ENCODE data around the gene SLC8A1.

The SLC8A1 gene

GRCh38 chr2:40276076-40276475 lies 175.8 kb downstream of the SLC8A1 start:
- no peaks in the 10 kb centered on the region for H3K9me3 ChIP-seq (ENCODE audit: control insufficient read depth, insufficient read depth, low read length)
- H3K4me3 ChIP-seq (ENCODE audit: low read depth, low read length), result no peak overlapping the region
- H3K36me3 ChIP-seq (ENCODE audit: control insufficient read depth, insufficient read depth, low read length), result no peaks in the 10 kb centered on the region
- H3K4me1 ChIP-seq (ENCODE audit: control insufficient read depth, insufficient read depth, low read length), result no peaks in the 10 kb centered on the region
- H3K27me3 ChIP-seq (ENCODE audit: control insufficient read depth, insufficient read depth, low read length), result no peaks in the 10 kb centered on the region
- H3K9ac ChIP-seq (ENCODE audit: low read depth, low read length), result no peak overlapping the region

- Histone ChIP-seq H3K36me3 (ENCODE audit: control insufficient read depth, insufficient read depth, low read length) (no peaks in the 10 kb centered on the region), H3K27me3 (ENCODE audit: control insufficient read depth, insufficient read depth, low read length) (no peaks in the 10 kb centered on the region), H3K9me3 (ENCODE audit: control insufficient read depth, insufficient read depth, low read length) (no peaks in the 10 kb centered on the region), H3K9ac (ENCODE audit: low read depth, low read length) (no peak overlapping the region), H3K4me3 (ENCODE audit: low read depth, low read length) (no peak overlapping the region), H3K4me1 (ENCODE audit: control insufficient read depth, insufficient read depth, low read length) (no peaks in the 10 kb centered on the region)
Observed at GRCh38 chr2:40274270-40274669, 177.6 kb downstream of the SLC8A1 start.

GRCh38 chr2:40273734-40274182 lies 178.1 kb downstream of the SLC8A1 start:
- Histone ChIP-seq H3K9ac (ENCODE audit: low read depth, low read length) (no peak overlapping the region), H3K4me3 (ENCODE audit: low read depth, low read length) (no peak overlapping the region), H3K36me3 (ENCODE audit: control insufficient read depth, insufficient read depth, low read length) (no peaks in the 10 kb centered on the region), H3K4me1 (ENCODE audit: control insufficient read depth, insufficient read depth, low read length) (no peaks in the 10 kb centered on the region), H3K9me3 (ENCODE audit: control insufficient read depth, insufficient read depth, low read length) (no peaks in the 10 kb centered on the region), H3K27me3 (ENCODE audit: control insufficient read depth, insufficient read depth, low read length) (no peaks in the 10 kb centered on the region)

GRCh38 chr2:40271094-40271493 lies 180.8 kb downstream of the SLC8A1 start:
- Histone ChIP-seq H3K9me3 (ENCODE audit: control insufficient read depth, insufficient read depth, low read length) (no peaks in the 10 kb centered on the region), H3K36me3 (ENCODE audit: control insufficient read depth, insufficient read depth, low read length) (no peaks in the 10 kb centered on the region), H3K9ac (ENCODE audit: low read depth, low read length) (no peak overlapping the region), H3K4me1 (ENCODE audit: control insufficient read depth, insufficient read depth, low read length) (no peaks in the 10 kb centered on the region), H3K27me3 (ENCODE audit: control insufficient read depth, insufficient read depth, low read length) (no peaks in the 10 kb centered on the region), H3K4me3 (ENCODE audit: low read depth, low read length) (no peak overlapping the region)

GRCh38 chr2:40270372-40270771 lies 181.5 kb downstream of the SLC8A1 start:
- no peaks in the 10 kb centered on the region for H3K4me1 ChIP-seq (ENCODE audit: control insufficient read depth, insufficient read depth, low read length)
- no peaks in the 10 kb centered on the region for H3K9me3 ChIP-seq (ENCODE audit: control insufficient read depth, insufficient read depth, low read length)

GRCh38 chr2:40268566-40268965 lies 183.3 kb downstream of the SLC8A1 start:
- no peaks in the 10 kb centered on the region for H3K27me3 ChIP-seq (ENCODE audit: control insufficient read depth, insufficient read depth, low read length)
- no peaks in the 10 kb centered on the region for H3K9me3 ChIP-seq (ENCODE audit: control insufficient read depth, insufficient read depth, low read length)
- H3K36me3 ChIP-seq (ENCODE audit: control insufficient read depth, insufficient read depth, low read length), result no peaks in the 10 kb centered on the region
- H3K9ac ChIP-seq (ENCODE audit: low read depth, low read length), result no peak overlapping the region
- no peaks in the 10 kb centered on the region for H3K4me1 ChIP-seq (ENCODE audit: control insufficient read depth, insufficient read depth, low read length)
- H3K4me3 ChIP-seq (ENCODE audit: low read depth, low read length), result no peak overlapping the region

More at GRCh38 chr2:40270372-40270771, 181.5 kb downstream of the SLC8A1 start:
- H3K36me3 ChIP-seq (ENCODE audit: control insufficient read depth, insufficient read depth, low read length), result no peaks in the 10 kb centered on the region
- H3K27me3 ChIP-seq (ENCODE audit: control insufficient read depth, insufficient read depth, low read length), result no peaks in the 10 kb centered on the region
- H3K4me3 ChIP-seq (ENCODE audit: low read depth, low read length), result no peak overlapping the region
- H3K9ac ChIP-seq (ENCODE audit: low read depth, low read length), result no peak overlapping the region

GRCh38 chr2:40266201-40266600 lies 185.7 kb downstream of the SLC8A1 start:
- Histone ChIP-seq H3K9ac (ENCODE audit: low read depth, low read length) (no peak overlapping the region), H3K27me3 (ENCODE audit: control insufficient read depth, insufficient read depth, low read length) (no peaks in the 10 kb centered on the region), H3K36me3 (ENCODE audit: control insufficient read depth, insufficient read depth, low read length) (no peaks in the 10 kb centered on the region), H3K4me3 (ENCODE audit: low read depth, low read length) (no peak overlapping the region), H3K9me3 (ENCODE audit: control insufficient read depth, insufficient read depth, low read length) (no peaks in the 10 kb centered on the region), H3K4me1 (ENCODE audit: control insufficient read depth, insufficient read depth, low read length) (no peaks in the 10 kb centered on the region)

GRCh38 chr2:40265602-40266001 lies 186.3 kb downstream of the SLC8A1 start:
- no peak overlapping the region for H3K9ac ChIP-seq (ENCODE audit: low read depth, low read length)
- no peaks in the 10 kb centered on the region for H3K4me1 ChIP-seq (ENCODE audit: control insufficient read depth, insufficient read depth, low read length)
- H3K9me3 ChIP-seq (ENCODE audit: control insufficient read depth, insufficient read depth, low read length), result no peaks in the 10 kb centered on the region
- no peaks in the 10 kb centered on the region for H3K27me3 ChIP-seq (ENCODE audit: control insufficient read depth, insufficient read depth, low read length)
- H3K36me3 ChIP-seq (ENCODE audit: control insufficient read depth, insufficient read depth, low read length), result no peaks in the 10 kb centered on the region
- H3K4me3 ChIP-seq (ENCODE audit: low read depth, low read length), result no peak overlapping the region

- no peaks in the 10 kb centered on the region for H3K9me3 ChIP-seq (ENCODE audit: control insufficient read depth, insufficient read depth, low read length)
- H3K4me3 ChIP-seq (ENCODE audit: low read depth, low read length), result no peak overlapping the region
- H3K36me3 ChIP-seq (ENCODE audit: control insufficient read depth, insufficient read depth, low read length), result no peaks in the 10 kb centered on the region
- no peaks in the 10 kb centered on the region for H3K27me3 ChIP-seq (ENCODE audit: control insufficient read depth, insufficient read depth, low read length)
- H3K9ac ChIP-seq (ENCODE audit: low read depth, low read length), result no peak overlapping the region
- H3K4me1 ChIP-seq (ENCODE audit: control insufficient read depth, insufficient read depth, low read length), result no peaks in the 10 kb centered on the region
Observed at GRCh38 chr2:40261042-40261441, 190.8 kb downstream of the SLC8A1 start.

- Histone ChIP-seq H3K9ac (ENCODE audit: low read depth, low read length) (no peak overlapping the region), H3K27me3 (ENCODE audit: control insufficient read depth, insufficient read depth, low read length) (no peaks in the 10 kb centered on the region), H3K4me1 (ENCODE audit: control insufficient read depth, insufficient read depth, low read length) (no peaks in the 10 kb centered on the region), H3K4me3 (ENCODE audit: low read depth, low read length) (no peak overlapping the region), H3K36me3 (ENCODE audit: control insufficient read depth, insufficient read depth, low read length) (no peaks in the 10 kb centered on the region), H3K9me3 (ENCODE audit: control insufficient read depth, insufficient read depth, low read length) (no peaks in the 10 kb centered on the region)
Observed at GRCh38 chr2:40260437-40260836, 191.5 kb downstream of the SLC8A1 start.

- no peaks in the 10 kb centered on the region for H3K36me3 ChIP-seq (ENCODE audit: control insufficient read depth, insufficient read depth, low read length)
- no peaks in the 10 kb centered on the region for H3K27me3 ChIP-seq (ENCODE audit: control insufficient read depth, insufficient read depth, low read length)
- H3K9me3 ChIP-seq (ENCODE audit: control insufficient read depth, insufficient read depth, low read length), result no peaks in the 10 kb centered on the region
- no peak overlapping the region for H3K4me3 ChIP-seq (ENCODE audit: low read depth, low read length)
- H3K9ac ChIP-seq (ENCODE audit: low read depth, low read length), result no peak overlapping the region
- H3K4me1 ChIP-seq (ENCODE audit: control insufficient read depth, insufficient read depth, low read length), result no peaks in the 10 kb centered on the region
Observed at GRCh38 chr2:40259900-40260299, 192.0 kb downstream of the SLC8A1 start.

GRCh38 chr2:40258135-40258457 lies 193.8 kb downstream of the SLC8A1 start:
- Histone ChIP-seq H3K9me3 (ENCODE audit: control insufficient read depth, insufficient read depth, low read length) (no peaks in the 10 kb centered on the region), H3K36me3 (ENCODE audit: control insufficient read depth, insufficient read depth, low read length) (no peaks in the 10 kb centered on the region), H3K4me1 (ENCODE audit: control insufficient read depth, insufficient read depth, low read length) (no peaks in the 10 kb centered on the region), H3K4me3 (ENCODE audit: low read depth, low read length) (no peak overlapping the region), H3K9ac (ENCODE audit: low read depth, low read length) (no peak overlapping the region), H3K27me3 (ENCODE audit: control insufficient read depth, insufficient read depth, low read length) (no peaks in the 10 kb centered on the region)
